Muscle layer of duodenum (tissue), 2 donors: ENCODE data around the gene TWF1.
A peak's percentile ranks its signal among the peaks of the same experiment; 100 is the strongest.
"Not testable (repeated sequence)": the region's sequence is repeated elsewhere in the genome, so short reads cannot be mapped to it uniquely, and the experiment has no call there.

ENCODE experiments used
- H3K27ac ChIP-seq: one replicate; pipeline ENCODE4 v1.7.0; 2013; ENCODE audit warnings: mild to moderate bottlenecking, low read length
- H3K27me3 ChIP-seq: one replicate; pipeline ENCODE4 v1.7.0; 2013; ENCODE audit warnings: low read depth, mild to moderate bottlenecking, control low read depth, low read length
- H3K36me3 ChIP-seq, 2 donors: one replicate each; pipeline ENCODE4 v1.7.0; 2013; ENCODE audit warnings: low read length in 2 of 2, control low read depth in 1 of 2, mild to moderate bottlenecking in 1 of 2; ENCODE audit not compliant: insufficient read depth in 2 of 2, control insufficient read depth in 1 of 2
- H3K4me1 ChIP-seq, 2 donors: one replicate each; pipeline ENCODE4 v1.7.0; 2013; ENCODE audit warnings: low read length in 2 of 2, mild to moderate bottlenecking in 2 of 2, control low read depth in 1 of 2, moderate library complexity in 1 of 2; ENCODE audit not compliant: insufficient read depth in 2 of 2, control insufficient read depth in 1 of 2
- H3K4me3 ChIP-seq, 2 donors: one replicate each; pipeline ENCODE4 v1.7.0; 2013; ENCODE audit warnings: low read length in 2 of 2, low read depth in 1 of 2, mild to moderate bottlenecking in 1 of 2
- H3K9me3 ChIP-seq, 2 donors: one replicate each; pipeline ENCODE4 v1.7.0; 2013; ENCODE audit warnings: low read length in 2 of 2, control low read depth in 1 of 2, mild to moderate bottlenecking in 1 of 2; ENCODE audit not compliant: control insufficient read depth in 1 of 2
- donor health status: healthy.

Gene TWF1

DNA sequence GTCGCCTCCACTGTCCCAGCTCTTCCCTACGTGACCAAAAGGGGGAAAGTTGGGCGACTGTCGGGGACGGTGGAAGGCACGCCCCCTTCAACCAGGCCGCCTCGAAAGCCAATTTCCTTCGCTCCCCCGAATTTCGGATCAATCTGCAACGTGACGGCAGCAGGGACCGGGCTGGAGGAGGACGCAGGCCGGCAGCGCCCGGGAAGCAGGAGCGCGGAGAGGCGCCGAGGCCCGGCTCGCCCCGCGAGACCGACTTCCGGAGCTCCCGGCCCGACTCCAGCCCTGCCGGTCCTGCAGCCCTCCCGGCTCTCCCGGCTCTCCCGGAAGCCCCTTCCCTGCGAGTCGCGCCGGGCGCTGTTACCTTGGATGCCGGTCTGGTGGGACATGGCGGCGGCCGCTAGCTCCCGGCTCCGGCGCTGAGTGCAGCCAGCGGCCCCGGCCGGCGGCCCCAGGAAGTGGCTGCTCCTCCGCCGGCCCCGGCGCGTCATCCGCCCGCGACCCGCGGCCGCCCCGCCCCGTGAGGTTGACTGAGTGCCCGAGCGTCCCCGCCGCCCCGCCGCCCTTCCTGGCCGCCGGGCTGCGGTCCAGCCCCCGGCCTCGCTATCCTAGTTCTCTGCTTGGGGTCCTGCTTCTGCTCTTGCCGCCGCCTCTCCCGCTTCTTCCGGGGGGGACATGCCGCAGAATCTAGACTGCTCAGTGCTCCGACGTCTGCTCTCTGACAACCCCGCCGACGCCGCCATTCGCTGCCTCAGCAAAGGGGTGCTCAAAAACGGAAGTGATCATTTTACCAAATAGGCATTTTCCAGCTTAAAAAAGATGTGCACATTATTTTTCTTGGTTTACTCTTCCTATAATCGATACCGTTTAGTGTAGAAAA is at the start of gene TWF1:
Gene TWF1, minus strand, starts transcription at position 458 of the 877 bp plus-strand sequence. Its CDS starts 72 bp downstream, at position 386.
- peak within 1 kb of the TSS; percentile 95 to 97 for H3K4me3 ChIP-seq
- no peaks in the 10 kb centered on the region for H3K9me3 ChIP-seq
- no peaks in the 10 kb centered on the region for H3K27me3 ChIP-seq
- H3K36me3 ChIP-seq = peaks cover 0 to 3% of the 10 kb centered on the region in 2 donors
- H3K4me1 ChIP-seq = peaks cover 0 to 24% of the 10 kb centered on the region in 2 donors
- peak within 1 kb of the TSS; percentile 95 for H3K27ac ChIP-seq

DNA sequence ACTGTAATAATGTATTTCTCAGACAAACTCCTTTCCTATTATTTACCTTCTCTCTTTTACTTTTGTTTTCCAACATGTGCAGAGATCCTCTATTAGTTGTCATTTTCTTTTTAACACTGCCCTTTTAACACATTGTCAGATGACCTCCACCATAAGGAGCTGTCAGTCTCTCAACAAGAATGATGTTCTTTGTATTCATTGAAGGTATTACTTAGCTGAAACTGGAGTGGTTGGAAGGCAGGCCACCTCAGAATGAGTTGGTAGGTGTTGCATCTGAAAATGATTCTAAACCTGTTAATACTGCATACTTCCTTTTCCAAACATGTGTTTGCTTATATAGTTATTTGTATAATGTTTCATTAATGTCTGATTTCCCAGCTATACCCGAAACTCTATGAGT is 46.6 kb upstream of the TWF1 start:
- Histone ChIP-seq H3K27me3 (no peaks in the 10 kb centered on the region), H3K36me3 (peaks cover 0 to 3% of the 10 kb centered on the region in 2 donors), H3K4me3 (no peak overlapping the region), H3K4me1 (no peaks in the 10 kb centered on the region), H3K27ac (no peak overlapping the region), H3K9me3 (no peaks in the 10 kb centered on the region)

DNA sequence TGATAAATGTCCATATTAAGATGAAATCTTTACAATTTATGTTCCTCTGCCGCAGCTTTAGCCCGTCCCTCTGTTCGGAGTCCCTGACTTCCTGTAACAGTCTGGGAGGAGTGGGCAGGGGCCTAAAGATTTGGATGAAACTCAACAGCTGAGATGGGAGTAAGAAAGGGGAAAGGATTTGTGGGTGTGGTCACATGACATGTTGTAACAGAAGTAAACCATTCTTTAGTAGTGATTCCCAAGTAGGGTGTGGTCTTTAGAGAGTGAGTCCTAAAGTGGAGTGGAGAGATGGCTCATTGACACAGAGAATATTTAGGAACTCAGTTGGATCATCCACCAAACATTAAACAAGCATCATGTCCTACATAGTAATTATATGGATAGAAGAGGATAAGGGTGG is 42.7 kb upstream of the TWF1 start:
- H3K36me3 ChIP-seq = peaks cover 0 to 8% of the 10 kb centered on the region in 2 donors
- no peaks in the 10 kb centered on the region for H3K27me3 ChIP-seq
- no peaks in the 10 kb centered on the region for H3K4me1 ChIP-seq
- H3K9me3 ChIP-seq = no peaks in the 10 kb centered on the region
- H3K27ac ChIP-seq = no peak overlapping the region
- H3K4me3 ChIP-seq = no peak overlapping the region

DNA sequence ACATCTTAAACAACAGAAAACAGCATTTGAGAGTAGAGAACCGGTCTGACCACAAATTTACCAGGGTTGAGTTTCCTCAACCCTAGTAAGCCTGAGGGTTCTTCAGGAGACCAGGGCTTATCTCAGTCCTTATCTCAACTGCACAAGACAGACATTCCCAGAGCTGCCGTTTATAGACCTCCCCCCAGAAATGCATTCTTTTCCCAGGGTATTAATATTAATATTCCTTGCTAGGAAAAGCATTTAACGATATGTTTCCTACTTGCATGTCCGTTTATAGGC is 42.0 kb upstream of the TWF1 start:
- H3K4me3 ChIP-seq = no peak overlapping the region
- peaks cover 0 to 8% of the 10 kb centered on the region in 2 donors for H3K36me3 ChIP-seq

DNA sequence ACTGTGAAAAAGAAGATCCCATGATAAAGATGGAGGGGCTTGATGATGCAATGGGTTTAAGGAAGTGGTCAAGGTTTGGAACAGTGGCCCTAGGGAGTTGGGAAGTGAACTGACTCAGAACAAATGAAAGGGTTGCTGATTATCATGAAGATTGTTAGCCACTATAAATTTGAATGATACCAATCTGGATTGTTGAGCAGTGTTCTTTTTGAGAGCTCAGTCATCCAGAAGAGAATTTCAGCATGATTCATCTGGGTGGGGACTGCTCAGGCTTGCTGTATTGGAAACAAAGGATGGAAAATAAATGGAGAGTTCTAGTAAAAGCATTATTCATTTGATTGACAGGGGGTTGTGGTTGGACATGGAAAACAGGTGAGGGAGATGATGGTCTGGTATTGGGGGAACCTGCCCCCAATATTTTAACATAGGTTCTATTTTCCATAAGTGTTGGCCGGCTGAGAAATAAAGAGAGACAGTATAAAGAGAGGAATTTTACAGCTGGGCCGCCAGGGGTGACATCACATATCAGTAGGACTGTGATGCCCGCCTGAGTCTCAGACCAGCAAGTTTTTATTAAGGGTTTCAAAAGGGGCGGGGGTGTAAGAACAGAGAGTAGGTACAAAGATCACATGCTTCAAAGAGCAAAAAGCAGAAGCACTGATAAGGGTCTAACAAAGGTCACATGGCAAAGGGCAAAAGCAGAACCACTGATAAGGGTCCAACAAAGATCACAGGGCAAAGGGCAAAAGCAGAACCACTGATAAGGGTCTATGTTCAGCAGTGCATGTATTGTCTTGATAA is 41.5 kb upstream of the TWF1 start:
- not testable (repeated sequence) for H3K4me3 ChIP-seq, H3K27me3 ChIP-seq, H3K27ac ChIP-seq

More for the DNA sequence above, 42.0 kb upstream of the TWF1 start:
- no peaks in the 10 kb centered on the region for H3K4me1 ChIP-seq
- no peaks in the 10 kb centered on the region for H3K27me3 ChIP-seq
- H3K9me3 ChIP-seq = no peaks in the 10 kb centered on the region
- no peak overlapping the region for H3K27ac ChIP-seq

DNA sequence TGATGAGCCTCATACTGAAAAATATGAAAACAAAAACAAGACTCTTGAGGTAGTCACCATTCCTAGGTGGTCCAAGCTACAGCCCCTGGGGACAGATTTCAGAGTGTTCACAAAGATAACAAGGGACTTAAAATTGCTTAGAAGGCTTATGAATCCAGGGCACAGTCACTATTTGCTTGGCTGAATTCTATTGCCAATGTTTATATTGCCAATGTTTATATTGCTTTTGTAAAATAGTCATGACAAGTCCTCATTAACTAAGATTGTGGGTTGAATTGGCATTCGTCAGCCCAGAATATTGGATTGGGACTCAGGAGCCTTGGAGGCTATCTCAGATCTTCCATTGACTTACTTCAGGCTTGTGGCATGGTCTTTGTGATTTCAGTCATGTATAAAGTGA is 36.1 kb upstream of the TWF1 start:
- Histone ChIP-seq H3K36me3 (peaks cover 0 to 5% of the 10 kb centered on the region in 2 donors), H3K4me1 (peaks cover 0 to 2% of the 10 kb centered on the region in 2 donors), H3K27me3 (no peaks in the 10 kb centered on the region)

More for the DNA sequence above, 41.5 kb upstream of the TWF1 start:
- not testable (repeated sequence) for H3K36me3 ChIP-seq, H3K9me3 ChIP-seq, H3K4me1 ChIP-seq

DNA sequence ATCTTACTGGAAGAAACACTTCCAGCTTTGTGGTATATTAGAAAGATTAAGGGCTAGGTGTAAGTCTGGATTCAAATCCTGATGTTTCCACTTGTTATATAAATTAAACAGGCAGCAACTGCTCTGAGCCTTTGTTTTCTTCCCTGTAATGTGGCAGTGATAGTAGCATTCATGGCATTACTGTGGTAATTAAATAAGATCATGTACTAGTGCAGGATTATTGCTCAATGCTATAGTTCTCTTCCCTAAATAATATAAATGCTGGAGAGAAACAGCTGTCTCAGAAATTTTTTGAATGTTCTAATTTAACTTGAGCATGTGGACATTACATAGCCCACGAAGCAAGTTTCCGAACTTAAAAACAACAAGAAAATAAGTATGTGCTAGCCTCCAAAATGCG is 35.1 kb upstream of the TWF1 start:
- Histone ChIP-seq H3K4me1 (peaks cover 0 to 8% of the 10 kb centered on the region in 2 donors), H3K27ac (no peak overlapping the region), H3K4me3 (no peak overlapping the region), H3K27me3 (no peaks in the 10 kb centered on the region), H3K9me3 (no peaks in the 10 kb centered on the region), H3K36me3 (peaks cover 0 to 5% of the 10 kb centered on the region in 2 donors)

More for the DNA sequence above, 36.1 kb upstream of the TWF1 start:
- H3K4me3 ChIP-seq = no peak overlapping the region
- no peaks in the 10 kb centered on the region for H3K9me3 ChIP-seq
- H3K27ac ChIP-seq = no peak overlapping the region

DNA sequence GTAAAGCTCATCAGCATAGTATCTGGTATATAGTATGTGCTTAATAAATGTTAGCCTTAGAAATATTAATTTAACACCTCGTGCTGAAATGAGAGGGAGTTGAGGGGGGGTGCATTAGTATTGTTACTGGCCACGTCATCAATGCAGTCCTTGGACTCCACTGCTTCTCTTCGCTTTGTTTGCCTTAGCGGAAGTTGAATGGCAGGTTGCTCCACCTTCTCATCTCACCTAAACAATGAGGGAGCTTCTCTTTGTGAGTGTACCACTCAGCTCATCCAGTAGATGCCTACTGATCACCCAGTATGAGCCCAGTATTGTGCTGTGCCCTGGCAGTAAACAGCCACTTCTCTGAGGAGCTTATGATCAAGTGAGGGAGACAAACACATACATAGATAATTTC is 34.2 kb upstream of the TWF1 start:
- Histone ChIP-seq H3K9me3 (no peaks in the 10 kb centered on the region), H3K36me3 (peaks cover 0 to 5% of the 10 kb centered on the region in 2 donors), H3K27me3 (no peaks in the 10 kb centered on the region), H3K27ac (no peak overlapping the region), H3K4me3 (no peak overlapping the region), H3K4me1 (peaks cover 0 to 10% of the 10 kb centered on the region in 2 donors)

DNA sequence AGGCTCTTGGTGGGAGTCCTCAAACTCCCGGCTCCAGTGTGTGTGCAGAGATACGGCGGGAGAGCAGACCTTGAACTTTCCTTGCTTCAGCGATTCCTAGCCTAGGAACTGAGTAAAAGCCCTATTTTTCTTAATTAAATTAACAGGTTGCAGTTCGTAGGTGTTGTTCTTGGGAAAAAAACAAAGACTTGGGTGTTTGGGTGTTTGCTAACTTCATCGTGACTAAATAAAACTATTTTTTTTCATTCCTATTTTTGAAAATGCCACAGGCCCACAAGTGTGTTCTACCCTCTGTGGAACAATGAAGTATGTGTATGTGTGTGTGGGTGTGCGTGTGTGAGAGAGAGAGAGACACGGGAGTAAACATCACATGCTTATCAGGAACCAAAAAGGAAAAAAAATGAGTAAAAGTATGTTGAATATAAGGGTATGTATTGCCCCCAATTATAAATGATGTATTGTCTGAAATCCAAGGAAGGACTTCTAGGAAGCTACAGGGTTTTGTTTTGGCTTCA is 30.4 kb upstream of the TWF1 start:
- peak overlapping the region; percentile 68 to 80 for H3K4me3 ChIP-seq
- H3K9me3 ChIP-seq = no peaks in the 10 kb centered on the region
- H3K36me3 ChIP-seq = no peaks in the 10 kb centered on the region
- H3K4me1 ChIP-seq = peaks cover 4 to 16% of the 10 kb centered on the region in 2 donors
- H3K27ac ChIP-seq = peak overlapping the region; percentile 80
- H3K27me3 ChIP-seq = no peaks in the 10 kb centered on the region

DNA sequence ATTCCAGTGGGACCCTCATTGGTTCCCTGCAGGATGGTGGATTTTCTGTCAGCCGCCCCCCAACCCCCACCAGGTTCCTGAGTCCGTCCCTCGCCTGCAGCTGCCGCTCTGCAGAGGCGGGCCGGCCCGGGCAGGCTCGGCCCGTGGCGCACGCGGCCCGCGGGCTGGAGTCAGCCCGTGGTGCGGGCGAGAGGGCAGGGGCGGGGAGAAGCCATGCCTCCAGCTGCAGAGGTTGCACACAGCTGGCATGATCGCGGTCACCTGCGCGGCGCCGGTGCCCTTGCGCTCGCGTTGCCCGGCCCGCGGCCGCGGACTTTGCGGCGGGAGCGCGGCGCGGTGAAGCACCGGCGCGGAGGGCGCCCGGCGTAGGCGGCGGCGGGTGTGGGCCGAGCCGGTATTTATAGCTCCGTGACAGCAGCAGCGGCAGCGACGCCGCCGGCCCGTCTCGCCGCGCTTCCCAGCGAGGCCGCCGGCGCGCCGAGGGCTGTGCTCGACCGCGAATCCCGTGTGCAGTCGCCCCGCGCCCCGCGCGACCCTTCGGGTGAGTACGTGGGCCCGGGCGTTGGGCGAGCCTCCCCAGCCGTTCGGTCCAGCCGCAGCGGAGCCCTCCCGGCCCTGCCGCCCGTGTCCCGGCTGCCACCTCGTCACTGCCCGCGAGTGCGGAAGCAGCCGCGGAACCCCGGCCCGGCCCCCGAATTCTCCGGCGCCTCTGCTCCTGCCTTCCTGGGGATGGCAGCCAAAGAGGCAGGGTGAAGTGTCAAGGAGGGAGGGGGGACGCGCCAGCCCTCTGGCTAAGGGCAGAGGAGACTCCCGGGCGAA is 29.7 kb upstream of the TWF1 start, which contains the start of gene TMEM117:
Gene TMEM117, plus strand, starts transcription at position 426 of the 819 bp plus-strand sequence.
- Histone ChIP-seq H3K9me3 (no peaks in the 10 kb centered on the region), H3K36me3 (no peaks in the 10 kb centered on the region), H3K27ac (peak within 1 kb of the TSS; percentile 80), H3K4me3 (peak within 1 kb of the TSS; percentile 68 to 80), H3K4me1 (peaks cover 4 to 16% of the 10 kb centered on the region in 2 donors), H3K27me3 (no peaks in the 10 kb centered on the region)
